GM23248 (cell line): ENCODE results near the gene CYP27A1. TPM values are rescaled to one million over a fixed set of nuclear protein-coding genes. Genes with fewer than 3 reads are reported as not detected.

Experiments
- DNase-seq: peaks from one replicate; pipeline ENCODE4 v3.0.0-alpha.2; 2015
- H2AFZ ChIP-seq: fragments of 200-600 bp; sonication (generic); 2 replicates; pipeline ENCODE4 v1.6.1; 2016; ENCODE audit warnings: antibody characterized with exemption
- H3F3A ChIP-seq: fragments of 200-600 bp; sonication (generic); 2 replicates; pipeline ENCODE4 v1.6.1; 2016; ENCODE audit warnings: mild to moderate bottlenecking, antibody characterized with exemption, mixed run types; ENCODE audit not compliant: insufficient read depth
- H3K27ac ChIP-seq: fragments of 200-600 bp; sonication (generic); 2 replicates; pipeline ENCODE4 v1.5.1; 2016; ENCODE audit warnings: mild to moderate bottlenecking
- H3K27me3 ChIP-seq: fragments of 200-600 bp; sonication (generic); replicated peaks from 2 replicates; pipeline ENCODE4 v1.6.1; 2016; ENCODE audit warnings: mild to moderate bottlenecking; ENCODE audit not compliant: insufficient read depth
- H3K36me3 ChIP-seq: fragments of 200-600 bp; sonication (generic); 2 replicates; pipeline ENCODE4 v1.6.1; 2016; ENCODE audit warnings: low read depth, mild to moderate bottlenecking
- H3K4me1 ChIP-seq: fragments of 200-600 bp; sonication (generic); 2 replicates; pipeline ENCODE4 v1.6.1; 2016; ENCODE audit warnings: mild to moderate bottlenecking; ENCODE audit not compliant: insufficient read depth
- H3K4me2 ChIP-seq: fragments of 200-600 bp; sonication (generic); one replicate; pipeline ENCODE4 v1.6.1; 2016; ENCODE audit warnings: mild to moderate bottlenecking; ENCODE audit not compliant: unreplicated experiment
- H3K4me3 ChIP-seq: fragments of 200-600 bp; sonication (generic); 2 replicates; pipeline ENCODE4 v1.5.1; 2016; ENCODE audit warnings: mild to moderate bottlenecking
- H3K79me2 ChIP-seq: fragments of 200-600 bp; sonication (generic); 2 replicates; pipeline ENCODE4 v1.6.1; 2016; ENCODE audit warnings: mild to moderate bottlenecking; ENCODE audit not compliant: insufficient read depth
- H3K9ac ChIP-seq: fragments of 200-600 bp; sonication (generic); 2 replicates; pipeline ENCODE4 v1.6.1; 2016; ENCODE audit warnings: mild to moderate bottlenecking
- H3K9me2 ChIP-seq: fragments of 200-600 bp; sonication (generic); 2 replicates; pipeline ENCODE4 v1.6.1; 2016; ENCODE audit warnings: mixed run types, mild to moderate bottlenecking, moderate library complexity; ENCODE audit not compliant: insufficient read depth
- H3K9me3 ChIP-seq: fragments of 200-600 bp; sonication (generic); one replicate; pipeline ENCODE4 v1.6.1; 2017; ENCODE audit warnings: low read depth
- H4K20me1 ChIP-seq: fragments of 200-600 bp; sonication (generic); 2 replicates; pipeline ENCODE4 v1.6.0; 2016; ENCODE audit not compliant: insufficient read depth
- EZH2 ChIP-seq: fragments of 200-600 bp; sonication (generic); IDR thresholded peaks from 2 replicates; pipeline ENCODE4 v1.6.1; 2018; ENCODE audit warnings: antibody characterized with exemption, mild to moderate bottlenecking; ENCODE audit not compliant: insufficient read depth, poor library complexity, severe bottlenecking
- EZH2phosphoT487 ChIP-seq: fragments of 200-600 bp; sonication (generic); IDR thresholded peaks from 2 replicates; pipeline ENCODE4 v1.6.1; 2018; ENCODE audit warnings: antibody characterized with exemption, moderate library complexity, mild to moderate bottlenecking, low read depth; ENCODE audit not compliant: insufficient read depth
- WGBS, 2 experiments: methylation state at CpG; one replicate each; pipeline ENCODE4 v1.1.6; 2015 to 2017; ENCODE audit warnings: low lambda C conversion rate in 2 of 2, low coverage in 1 of 2; ENCODE audit errors: missing lambda C conversion rate in 2 of 2; 5-methylcytosine and 5-hydroxymethylcytosine counted together
- in situ Hi-C: fragments of 300-500 bp; cut with MboI; formaldehyde crosslinking; loops from 2 replicates; pipeline ENCODE4 v1.15.0; 2020
- polyA plus RNA-seq: library from polyadenylated mRNA; unstranded; fragments of >200 nt; fragmentation: Nextera tagmentation; extraction: Ambion mirVana; gene quantifications from 2 replicates; pipeline ENCODE4 v1.2.1, GENCODE V29; 2016
- total RNA-seq: library from RNA; depleted of rRNA; stranded (reverse); fragments of >200 nt; shearing (Covaris generic); gene quantifications from 2 replicates; pipeline ENCODE4 v1.2.3, GENCODE V29; 2014

The CYP27A1 gene
- total and polyA plus RNA-seq, 2 experiments from 2014 or later: 2.9 to 4.1 TPM

DNA sequence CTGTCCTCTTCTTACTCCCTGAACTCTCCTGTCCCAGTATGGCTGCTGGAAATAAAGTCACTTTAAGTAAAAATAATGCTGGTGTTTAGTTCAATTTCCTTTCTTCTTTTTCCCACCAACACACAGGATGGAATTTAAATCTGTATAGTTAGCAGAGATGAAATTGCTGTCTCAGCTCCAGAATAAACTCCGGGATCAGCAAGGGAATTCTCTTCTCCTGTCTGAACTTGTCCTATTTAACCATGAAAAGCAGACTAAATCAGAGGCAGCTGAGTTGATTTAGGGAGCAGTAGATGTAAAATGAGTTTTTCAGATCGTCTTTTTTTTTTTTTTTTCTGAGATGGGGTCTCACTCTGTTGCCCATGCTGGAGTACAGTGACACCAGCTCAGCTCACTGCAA, 45.4 kb upstream of the CYP27A1 start:
- Histone ChIP-seq H2AFZ (no peak overlapping the region), H4K20me1 (no peaks in the 10 kb centered on the region), H3K27me3 (no peaks in the 10 kb centered on the region), H3K4me2 (no peak overlapping the region), H3K9me3 (no peaks in the 10 kb centered on the region), H3K79me2 (peaks cover 52% of the 10 kb centered on the region), H3K9me2 (no peaks in the 10 kb centered on the region), H3F3A (peaks cover 30% of the 10 kb centered on the region), H3K4me1 (peaks cover 30% of the 10 kb centered on the region), H3K4me3 (no peak overlapping the region), H3K9ac (no peak overlapping the region), H3K27ac (no peak overlapping the region), H3K36me3 (peaks cover 14% of the 10 kb centered on the region; the same call in 1 of the 2 replicates)
- TF ChIP-seq EZH2: no peak
- TF ChIP-seq EZH2phosphoT487: no peak
- in situ Hi-C loops: no loop called here
- 65 to 75% methylated on average over 2 of the region's 2 CpGs for WGBS, 2 experiments
- no peak for DNase-seq

DNA sequence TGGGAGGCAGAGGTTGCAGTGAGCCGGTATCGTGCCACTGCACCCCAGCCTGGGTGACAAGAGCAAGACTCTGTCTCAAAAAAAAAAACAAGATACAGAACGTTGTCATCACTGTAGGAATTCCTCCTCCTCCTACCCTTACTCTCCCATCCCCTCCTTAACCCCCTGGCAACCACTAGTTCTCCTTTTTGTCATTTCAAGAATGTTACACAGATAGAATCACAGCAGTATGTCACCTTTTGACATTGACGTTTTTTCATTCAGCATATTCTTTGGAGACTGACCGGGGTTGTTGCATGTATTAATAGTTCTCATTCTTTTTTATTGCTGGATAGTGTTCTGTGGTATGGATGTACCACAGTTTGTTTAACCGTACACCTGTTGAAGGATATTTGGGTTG, 38.9 kb upstream of the CYP27A1 start:
- no peaks in the 10 kb centered on the region for H3K9me3 ChIP-seq
- no peak overlapping the region for H3K4me3 ChIP-seq
- H3K9me2 ChIP-seq: no peaks in the 10 kb centered on the region
- H2AFZ ChIP-seq: no peak overlapping the region
- peaks cover 7% of the 10 kb centered on the region; the same call in 1 of the 2 replicates for H3K79me2 ChIP-seq
- no peak for DNase-seq
- no peaks in the 10 kb centered on the region for H4K20me1 ChIP-seq
- in situ Hi-C loops: no loop called here
- H3K27me3 ChIP-seq: no peaks in the 10 kb centered on the region
- no peak for TF ChIP-seq EZH2phosphoT487
- no peak for TF ChIP-seq EZH2
- H3K36me3 ChIP-seq: peaks cover 26% of the 10 kb centered on the region; the same call in 1 of the 2 replicates
- H3K27ac ChIP-seq: no peak overlapping the region
- WGBS, 2 experiments: 68 to 78% methylated on average over 5 to 6 of the region's 6 CpGs
- H3F3A ChIP-seq: no peaks in the 10 kb centered on the region
- H3K4me1 ChIP-seq: no peaks in the 10 kb centered on the region
- no peak overlapping the region for H3K9ac ChIP-seq
- H3K4me2 ChIP-seq: no peak overlapping the region

DNA sequence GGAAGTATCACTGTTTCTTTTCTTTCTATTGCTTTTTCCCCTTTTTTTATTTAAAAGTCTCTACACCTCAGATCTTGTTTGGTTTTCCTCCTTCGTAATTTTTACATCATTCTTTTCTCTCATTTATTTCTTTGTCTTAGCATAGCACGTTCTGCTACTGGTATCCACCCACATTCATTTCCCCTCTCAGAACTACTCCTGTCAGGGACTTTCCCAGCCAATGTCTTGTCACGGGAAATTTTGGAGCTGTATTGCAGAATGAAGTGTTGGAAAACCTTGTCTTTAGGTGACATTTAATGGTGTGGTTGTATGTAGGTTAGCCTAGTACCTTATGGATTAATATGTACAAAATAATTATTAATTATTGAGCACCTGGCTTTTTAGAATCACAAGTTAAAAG, 37.3 kb upstream of the CYP27A1 start:
- H3K9me2 ChIP-seq: no peaks in the 10 kb centered on the region
- no peaks in the 10 kb centered on the region for H3F3A ChIP-seq
- no peak overlapping the region for H3K4me2 ChIP-seq
- in situ Hi-C loops: no loop called here
- no peaks in the 10 kb centered on the region for H3K4me1 ChIP-seq
- no peak for DNase-seq
- H4K20me1 ChIP-seq: no peaks in the 10 kb centered on the region
- TF ChIP-seq EZH2 (no peak), EZH2phosphoT487 (no peak)
- no peak overlapping the region for H3K4me3 ChIP-seq
- H2AFZ ChIP-seq: no peak overlapping the region
- no peak overlapping the region for H3K27ac ChIP-seq
- H3K27me3 ChIP-seq: no peaks in the 10 kb centered on the region
- no peak overlapping the region for H3K9ac ChIP-seq
- peaks cover 27% of the 10 kb centered on the region; the same call in 1 of the 2 replicates for H3K36me3 ChIP-seq
- WGBS, 2 experiments: 86 to 87% methylated on average over 3 of the region's 3 CpGs
- no peaks in the 10 kb centered on the region for H3K9me3 ChIP-seq
- no peaks in the 10 kb centered on the region for H3K79me2 ChIP-seq

DNA sequence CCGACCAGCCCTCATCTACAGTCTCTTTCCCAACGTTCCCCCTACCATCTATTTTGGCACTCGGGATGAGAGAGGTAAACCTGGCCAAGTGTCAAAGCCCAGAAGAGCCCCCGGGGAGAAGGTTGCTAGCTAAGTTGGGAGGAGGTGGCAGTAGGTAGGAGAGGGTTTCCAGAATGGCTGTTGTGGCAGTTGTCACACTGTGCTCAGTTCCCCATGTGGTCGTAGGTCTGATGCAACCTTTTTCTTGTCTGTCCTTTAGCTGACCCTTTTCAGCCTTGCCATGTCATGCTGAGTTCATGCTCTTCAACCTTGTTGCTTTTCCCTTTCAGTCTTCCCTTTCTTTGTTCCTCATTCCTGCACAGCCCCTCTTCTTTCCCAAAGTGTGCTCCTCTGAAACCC, 36.8 kb upstream of the CYP27A1 start:
- Histone ChIP-seq H2AFZ (no peak overlapping the region), H3K79me2 (no peaks in the 10 kb centered on the region), H3K27ac (no peak overlapping the region), H3K4me3 (no peak overlapping the region), H3K4me2 (no peak overlapping the region), H3K9me3 (no peaks in the 10 kb centered on the region), H4K20me1 (no peaks in the 10 kb centered on the region), H3K4me1 (no peaks in the 10 kb centered on the region), H3K36me3 (peaks cover 24% of the 10 kb centered on the region; the same call in 1 of the 2 replicates), H3K9ac (no peak overlapping the region), H3K9me2 (no peaks in the 10 kb centered on the region), H3K27me3 (no peaks in the 10 kb centered on the region), H3F3A (no peaks in the 10 kb centered on the region)
- in situ Hi-C loops: no loop called here
- WGBS, 2 experiments: 84 to 90% methylated on average over 5 of the region's 5 CpGs
- DNase-seq: no peak
- TF ChIP-seq EZH2 (no peak), EZH2phosphoT487 (no peak)
